Mesendoderm (in vitro differentiated cells): Measurements from ENCODE around the gene STK32B.

ENCODE experiments used
- DNase-seq: peaks from one replicate; pipeline ENCODE4 v3.0.0; 2013
- H2AK5ac ChIP-seq: 2 replicates; pipeline ENCODE4 v1.6.1; 2013; ENCODE audit warnings: low read length, inconsistent platforms
- H2BK120ac ChIP-seq: 2 replicates; pipeline ENCODE4 v1.6.1; 2013; ENCODE audit warnings: low read depth, mild to moderate bottlenecking, low read length, moderate library complexity, mixed read lengths
- H2BK15ac ChIP-seq: replicated peaks from 2 replicates; pipeline ENCODE4 v1.6.1; 2013; ENCODE audit warnings: low read depth, mild to moderate bottlenecking, moderate library complexity
- H2BK5ac ChIP-seq: 2 replicates; pipeline ENCODE4 v1.6.1; 2013; ENCODE audit warnings: low read length, inconsistent platforms
- H3K18ac ChIP-seq: 2 replicates; pipeline ENCODE4 v1.6.1; 2013; ENCODE audit warnings: mild to moderate bottlenecking, low read length, mixed read lengths
- H3K23ac ChIP-seq: one replicate; pipeline ENCODE4 v1.6.1; 2013; ENCODE audit warnings: low read length
- H3K27ac ChIP-seq: 2 replicates; pipeline ENCODE4 v1.5.1; 2013; ENCODE audit warnings: low read depth, mild to moderate bottlenecking, inconsistent platforms, low read length, moderate library complexity
- H3K27me3 ChIP-seq: 2 replicates; pipeline ENCODE4 v1.6.1; 2013; ENCODE audit warnings: low read length, control low read depth, mild to moderate bottlenecking, inconsistent platforms; ENCODE audit not compliant: insufficient read depth, poor library complexity
- H3K36me3 ChIP-seq: 2 replicates; pipeline ENCODE4 v1.6.1; 2013; ENCODE audit warnings: low read length, inconsistent platforms; ENCODE audit not compliant: control insufficient read depth, insufficient read depth
- H3K4ac ChIP-seq: one replicate; pipeline ENCODE4 v1.6.1; 2013; ENCODE audit warnings: low read depth, mild to moderate bottlenecking, low read length, moderate library complexity
- H3K4me1 ChIP-seq: 2 replicates; pipeline ENCODE4 v1.6.1; 2013; ENCODE audit warnings: low read depth, low read length, inconsistent platforms; ENCODE audit not compliant: control insufficient read depth
- H3K4me2 ChIP-seq: 2 replicates; pipeline ENCODE4 v1.6.1; 2013; ENCODE audit warnings: low read length
- H3K4me3 ChIP-seq: 2 replicates; pipeline ENCODE4 v1.5.1; 2013; ENCODE audit warnings: mild to moderate bottlenecking, low read length
- H3K56ac ChIP-seq: one replicate; pipeline ENCODE4 v1.6.1; 2013; ENCODE audit warnings: low read length
- H3K79me1 ChIP-seq: 2 replicates; pipeline ENCODE4 v1.6.1; 2013; ENCODE audit warnings: low read length, inconsistent platforms
- H3K79me2 ChIP-seq: 2 replicates; pipeline ENCODE4 v1.6.1; 2013; ENCODE audit warnings: mild to moderate bottlenecking, low read length; ENCODE audit not compliant: control insufficient read depth, insufficient read depth
- H3K9ac ChIP-seq: 2 replicates; pipeline ENCODE4 v1.6.1; 2013; ENCODE audit warnings: low read length, inconsistent platforms
- H4K5ac ChIP-seq: one replicate; pipeline ENCODE4 v1.6.1; 2013; ENCODE audit warnings: low read length
- H4K8ac ChIP-seq: one replicate; pipeline ENCODE4 v1.6.1; 2013; ENCODE audit warnings: low read depth, mild to moderate bottlenecking, control low read depth, low read length, moderate library complexity
- WGBS: extraction: QIAGEN DNeasy Blood & Tissue Kit; methylation state at CpG from one replicate; pipeline ENCODE4 v1.1.7; 2013; ENCODE audit warnings: low lambda C conversion rate, missing lambda C conversion rate; ENCODE audit not compliant: insufficient coverage; ENCODE audit errors: extremely low coverage; 5-methylcytosine and 5-hydroxymethylcytosine counted together

Gene STK32B

DNA sequence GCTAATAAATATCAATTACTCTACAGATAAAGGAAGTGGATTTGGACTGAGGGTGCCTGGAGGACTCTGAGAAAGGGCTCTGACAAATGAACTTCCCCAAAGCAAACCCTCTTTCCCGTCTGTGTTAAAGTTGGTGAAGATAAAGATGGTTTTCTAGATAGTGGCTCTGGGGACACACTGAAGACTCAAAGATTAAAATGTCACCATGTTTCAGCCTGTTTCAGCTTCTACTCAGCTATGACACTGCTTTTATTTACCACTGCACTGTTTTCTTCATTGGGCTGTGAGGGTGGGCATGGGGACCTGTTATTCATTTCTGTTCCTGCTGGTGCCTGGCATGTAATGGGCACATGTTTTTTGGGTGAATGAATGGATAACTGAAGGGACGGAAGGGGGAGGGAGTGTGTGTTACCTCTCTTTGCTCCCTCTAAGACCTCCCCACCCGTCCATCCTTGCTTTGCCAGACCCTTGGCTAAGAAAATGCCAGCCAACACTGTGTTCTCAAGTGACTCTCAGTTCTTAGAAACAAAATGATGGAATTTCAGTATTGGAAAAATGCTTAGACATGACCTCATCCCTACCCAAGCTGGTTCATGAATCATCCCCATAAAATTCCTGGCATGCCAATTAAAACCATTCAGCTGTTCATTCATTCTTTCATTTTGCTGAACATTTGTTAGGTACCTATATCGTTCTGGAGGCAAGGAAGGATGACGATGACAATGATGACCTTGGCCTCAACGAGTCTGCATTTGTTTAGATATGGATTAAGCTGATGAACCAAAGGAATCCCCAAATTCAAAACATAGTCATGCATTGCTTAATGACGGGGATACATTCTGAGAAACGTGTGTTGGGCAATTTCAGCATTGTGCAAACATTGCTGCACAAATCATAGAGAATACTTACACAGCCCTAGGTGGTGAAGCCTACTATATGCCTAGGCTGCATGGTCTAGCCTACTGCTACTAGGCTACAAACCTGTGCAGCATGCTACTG lies 13.4 kb upstream of the STK32B start:
- Histone ChIP-seq H3K4me2 (no peak overlapping the region), H3K56ac (no peak overlapping the region), H2AK5ac (no peak overlapping the region), H2BK120ac (no peak overlapping the region), H3K4me1 (peaks cover 9% of the 10 kb centered on the region), H3K4ac (no peak overlapping the region), H3K27ac (no peak overlapping the region), H3K36me3 (no peaks in the 10 kb centered on the region), H2BK15ac (no peak overlapping the region), H4K5ac (no peak overlapping the region), H3K79me1 (no peaks in the 10 kb centered on the region), H3K4me3 (no peak overlapping the region), H2BK5ac (peak overlapping the region; percentile 12), H3K9ac (no peak overlapping the region), H3K79me2 (no peaks in the 10 kb centered on the region), H3K18ac (no peak overlapping the region), H3K23ac (no peak overlapping the region), H4K8ac (no peak overlapping the region), H3K27me3 (no peaks in the 10 kb centered on the region)
- WGBS, result no CpG with 5 or more reads among the region's 8 CpGs
- DNase-seq, result peak; percentile 64

DNA sequence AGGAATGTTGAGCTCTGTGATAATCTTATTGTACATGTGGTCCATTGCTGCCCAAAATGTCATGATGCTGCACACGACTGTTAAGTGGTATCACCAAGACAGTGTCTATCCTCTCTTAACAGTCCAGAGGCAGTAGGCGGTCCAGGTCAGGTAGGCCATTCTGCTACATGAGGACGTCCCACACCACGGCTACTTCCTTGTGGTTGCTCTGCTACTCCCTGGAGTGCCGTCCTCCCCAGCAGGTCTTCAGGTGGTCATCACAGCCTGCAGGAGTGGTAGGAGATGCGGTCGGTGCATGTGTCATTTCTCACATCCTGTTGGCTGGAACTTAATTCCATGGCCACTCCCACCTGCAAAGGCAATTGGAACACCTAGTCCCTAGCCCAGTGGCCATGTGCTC lies 11.5 kb upstream of the STK32B start:
- peaks cover 8% of the 10 kb centered on the region for H3K4me1 ChIP-seq
- no peak for DNase-seq
- no peak overlapping the region for H3K18ac ChIP-seq
- no peaks in the 10 kb centered on the region for H3K27me3 ChIP-seq
- H3K79me2 ChIP-seq, result no peaks in the 10 kb centered on the region
- H2BK15ac ChIP-seq, result no peak overlapping the region
- H3K4me3 ChIP-seq, result no peak overlapping the region
- H3K4me2 ChIP-seq, result no peak overlapping the region
- H3K27ac ChIP-seq, result no peak overlapping the region
- no peak overlapping the region for H2AK5ac ChIP-seq
- H3K56ac ChIP-seq, result no peak overlapping the region
- no peaks in the 10 kb centered on the region for H3K36me3 ChIP-seq
- H4K5ac ChIP-seq, result no peak overlapping the region
- H3K4ac ChIP-seq, result no peak overlapping the region
- no CpG with 5 or more reads among the region's 7 CpGs for WGBS
- no peak overlapping the region for H2BK120ac ChIP-seq
- H3K9ac ChIP-seq, result no peak overlapping the region
- H3K23ac ChIP-seq, result no peak overlapping the region
- no peaks in the 10 kb centered on the region for H3K79me1 ChIP-seq
- H4K8ac ChIP-seq, result no peak overlapping the region
- no peak overlapping the region for H2BK5ac ChIP-seq

DNA sequence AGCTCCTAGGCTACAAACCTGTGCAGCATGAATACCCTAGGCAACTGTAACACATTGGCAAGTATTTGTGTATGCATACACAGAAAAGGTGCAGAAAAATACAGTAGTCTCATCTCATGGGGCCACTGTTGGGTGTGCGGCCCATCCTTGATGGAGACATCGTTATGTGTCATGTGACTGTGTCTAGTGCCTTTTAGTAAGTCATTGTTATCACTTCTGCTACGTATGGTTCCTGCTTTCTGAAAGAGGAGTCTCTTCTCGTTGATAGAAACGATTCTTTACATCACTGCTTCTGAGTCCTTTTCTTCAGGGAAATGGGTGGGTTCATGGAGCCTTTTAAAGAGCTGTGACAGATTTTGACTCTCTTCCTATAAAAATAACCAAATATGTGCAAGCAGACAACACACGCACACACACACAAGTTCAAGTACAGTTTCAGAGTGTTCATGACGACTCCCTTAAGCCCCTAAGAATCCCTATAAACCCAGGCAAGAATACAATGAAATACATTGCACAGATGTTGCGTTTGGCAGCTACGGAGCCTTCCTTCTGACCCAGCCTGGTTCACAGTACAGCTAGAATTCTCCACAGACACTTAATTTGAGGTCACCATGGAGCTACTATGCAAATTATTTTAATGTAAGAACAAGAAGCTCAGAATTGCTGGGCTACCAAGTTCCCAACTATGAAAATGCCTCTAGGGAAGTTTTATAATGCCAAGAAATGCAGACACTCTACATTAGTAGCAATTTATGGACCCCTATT lies 10.2 kb upstream of the STK32B start:
- H3K36me3 ChIP-seq, result no peaks in the 10 kb centered on the region
- DNase-seq, result no peak
- no peak overlapping the region for H2BK120ac ChIP-seq
- H3K27ac ChIP-seq, result no peak overlapping the region
- H3K4me2 ChIP-seq, result no peak overlapping the region
- no CpG with 5 or more reads among the region's 9 CpGs for WGBS
- H4K8ac ChIP-seq, result no peak overlapping the region
- H3K79me1 ChIP-seq, result no peaks in the 10 kb centered on the region
- no peaks in the 10 kb centered on the region for H3K79me2 ChIP-seq
- no peak overlapping the region for H3K18ac ChIP-seq
- no peak overlapping the region for H3K9ac ChIP-seq
- H2BK5ac ChIP-seq, result no peak overlapping the region
- H3K27me3 ChIP-seq, result no peaks in the 10 kb centered on the region
- no peak overlapping the region for H3K4me3 ChIP-seq
- H3K4ac ChIP-seq, result no peak overlapping the region
- no peak overlapping the region for H2BK15ac ChIP-seq
- no peak overlapping the region for H2AK5ac ChIP-seq
- H4K5ac ChIP-seq, result no peak overlapping the region
- H3K56ac ChIP-seq, result no peak overlapping the region
- H3K4me1 ChIP-seq, result peaks cover 3% of the 10 kb centered on the region
- no peak overlapping the region for H3K23ac ChIP-seq

DNA sequence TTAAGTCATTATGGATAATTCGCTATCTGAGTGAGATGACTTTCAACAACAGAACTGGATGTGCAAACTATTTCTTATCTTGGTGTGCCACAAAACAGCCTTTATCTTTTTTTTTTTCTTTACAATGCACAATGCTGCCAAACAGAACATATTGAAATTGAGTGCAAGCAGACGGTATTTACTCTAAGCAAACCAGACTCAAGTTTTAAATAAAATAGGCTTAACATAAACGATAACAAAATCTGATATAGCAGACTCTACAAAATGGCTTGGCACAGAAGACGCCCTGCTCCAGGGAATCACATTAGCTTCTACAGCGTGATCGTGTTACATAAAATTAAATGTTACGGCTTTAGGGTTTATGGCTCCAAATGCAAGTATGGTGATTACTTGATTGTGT lies 9.6 kb upstream of the STK32B start:
- no peak overlapping the region for H4K8ac ChIP-seq
- no peak overlapping the region for H3K18ac ChIP-seq
- no peak overlapping the region for H3K4ac ChIP-seq
- no peak overlapping the region for H3K56ac ChIP-seq
- no peaks in the 10 kb centered on the region for H3K79me2 ChIP-seq
- H3K4me2 ChIP-seq, result no peak overlapping the region
- no peak overlapping the region for H3K23ac ChIP-seq
- H3K79me1 ChIP-seq, result no peaks in the 10 kb centered on the region
- H3K9ac ChIP-seq, result no peak overlapping the region
- H2BK15ac ChIP-seq, result no peak overlapping the region
- no peak for DNase-seq
- no CpG with 5 or more reads among the region's 7 CpGs for WGBS
- no peak overlapping the region for H4K5ac ChIP-seq
- H2AK5ac ChIP-seq, result no peak overlapping the region
- H3K4me1 ChIP-seq, result peaks cover 3% of the 10 kb centered on the region
- H3K4me3 ChIP-seq, result no peak overlapping the region
- H2BK5ac ChIP-seq, result no peak overlapping the region
- no peak overlapping the region for H2BK120ac ChIP-seq
- no peaks in the 10 kb centered on the region for H3K27me3 ChIP-seq
- H3K27ac ChIP-seq, result no peak overlapping the region
- no peaks in the 10 kb centered on the region for H3K36me3 ChIP-seq

DNA sequence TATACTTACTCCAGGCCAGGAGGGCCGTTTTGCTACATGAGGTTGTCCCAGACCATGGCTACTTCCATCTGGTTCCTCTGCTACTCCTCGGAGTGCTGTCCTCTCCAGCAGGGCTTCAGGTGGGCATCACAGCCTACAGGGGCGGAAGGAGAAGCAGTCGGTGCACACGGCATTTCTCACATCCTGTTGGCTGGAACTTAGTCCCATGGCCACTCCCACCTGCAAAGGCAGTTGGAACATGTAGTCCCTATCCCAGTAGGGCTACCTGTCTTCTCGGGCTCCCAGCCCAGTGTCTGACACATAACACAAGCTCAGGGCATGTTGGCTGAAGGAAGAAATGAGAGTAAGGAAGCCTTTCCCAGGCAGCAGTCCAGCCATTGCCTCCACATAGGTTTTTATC lies 7.7 kb upstream of the STK32B start:
- no peak overlapping the region for H3K4me2 ChIP-seq
- H3K79me1 ChIP-seq, result no peaks in the 10 kb centered on the region
- WGBS, result no CpG with 5 or more reads among the region's 6 CpGs
- H2AK5ac ChIP-seq, result no peak overlapping the region
- H3K23ac ChIP-seq, result no peak overlapping the region
- H3K27ac ChIP-seq, result no peak overlapping the region
- no peak overlapping the region for H3K56ac ChIP-seq
- H4K8ac ChIP-seq, result no peak overlapping the region
- no peak overlapping the region for H2BK5ac ChIP-seq
- H3K4me3 ChIP-seq, result no peak overlapping the region
- peak; percentile 45 for DNase-seq
- H3K36me3 ChIP-seq, result no peaks in the 10 kb centered on the region
- no peaks in the 10 kb centered on the region for H3K4me1 ChIP-seq
- H2BK120ac ChIP-seq, result no peak overlapping the region
- H4K5ac ChIP-seq, result no peak overlapping the region
- H3K79me2 ChIP-seq, result no peaks in the 10 kb centered on the region
- H3K9ac ChIP-seq, result no peak overlapping the region
- H3K27me3 ChIP-seq, result no peaks in the 10 kb centered on the region
- H3K4ac ChIP-seq, result no peak overlapping the region
- no peak overlapping the region for H3K18ac ChIP-seq
- no peak overlapping the region for H2BK15ac ChIP-seq
